Neural crest cell (in vitro differentiated cells): ENCODE data around the gene RHEBL1. TPM values are rescaled to one million over a fixed set of nuclear protein-coding genes. Genes with fewer than 3 reads are reported as not detected.

ENCODE experiments used
- DNase-seq: peaks from one replicate; pipeline ENCODE4 v3.0.0; 2021; ENCODE audit warnings: low read depth, mixed read lengths, low spot score
- H3K27ac Mint-ChIP-seq: one replicate; pipeline ENCODE4 v1.8.0; 2021; ENCODE audit warnings: mild to moderate bottlenecking, mixed read lengths; ENCODE audit not compliant: unreplicated experiment
- H3K27me3 Mint-ChIP-seq: 2 replicates; pipeline ENCODE4 v1.8.0; 2021; ENCODE audit warnings: low read depth, mild to moderate bottlenecking, mixed read lengths
- H3K36me3 Mint-ChIP-seq: 2 replicates; pipeline ENCODE4 v1.8.0; 2021; ENCODE audit warnings: low read depth, mild to moderate bottlenecking, mixed read lengths
- H3K4me1 Mint-ChIP-seq: 2 replicates; pipeline ENCODE4 v1.8.0; 2021; ENCODE audit warnings: mixed read lengths
- H3K4me3 Mint-ChIP-seq: one replicate; pipeline ENCODE4 v1.8.0; 2021; ENCODE audit warnings: mild to moderate bottlenecking, mixed read lengths
- H3K9me3 Mint-ChIP-seq: 2 replicates; pipeline ENCODE4 v1.8.0; 2021; ENCODE audit warnings: mixed read lengths
- CTCF ChIP-seq: fragments of 200-600 bp; sonication (generic); conservative IDR thresholded peaks from 2 replicates; pipeline ENCODE4 v1.5.0; 2021; ENCODE audit warnings: antibody characterized with exemption, mild to moderate bottlenecking
- total RNA-seq: library from RNA; stranded (reverse); gene quantifications from 2 replicates; pipeline ENCODE4 v1.2.1, GENCODE V29; 2021

RHEBL1 gene
- total RNA-seq, 1 donor from 2014 or later = 2.1 TPM

- peak overlapping the region; percentile 96 for H3K4me3 Mint-ChIP-seq
- no peaks in the 10 kb centered on the region for H3K9me3 Mint-ChIP-seq
- no peaks in the 10 kb centered on the region for H3K27me3 Mint-ChIP-seq
- no peak for TF ChIP-seq CTCF
- H3K36me3 Mint-ChIP-seq = no peaks in the 10 kb centered on the region
- no peak overlapping the region for H3K27ac Mint-ChIP-seq
- DNase-seq = no peak
- peaks cover 33% of the 10 kb centered on the region for H3K4me1 Mint-ChIP-seq
These were observed 39.2 kb upstream of the RHEBL1 start for GRCh38 chr12:49108958-49109404.

- Mint-ChIP-seq H3K4me1 (peaks cover 25% of the 10 kb centered on the region), H3K4me3 (peak overlapping the region; percentile 62), H3K27me3 (no peaks in the 10 kb centered on the region), H3K9me3 (no peaks in the 10 kb centered on the region), H3K27ac (peak overlapping the region; percentile 35), H3K36me3 (peaks cover 2% of the 10 kb centered on the region)
- no peak for DNase-seq
- no peak for TF ChIP-seq CTCF
These were observed 35.8 kb upstream of the RHEBL1 start for GRCh38 chr12:49105504-49106084.

GRCh38 chr12:49104822-49105221 is 35.0 kb upstream of the RHEBL1 start:
- TF ChIP-seq CTCF = no peak
- Mint-ChIP-seq H3K27me3 (no peaks in the 10 kb centered on the region), H3K4me3 (no peak overlapping the region), H3K4me1 (peaks cover 21% of the 10 kb centered on the region), H3K9me3 (no peaks in the 10 kb centered on the region), H3K27ac (peak overlapping the region; percentile 65), H3K36me3 (peaks cover 2% of the 10 kb centered on the region)
- no peak for DNase-seq

GRCh38 chr12:49100380-49100779 is 30.6 kb upstream of the RHEBL1 start:
- Mint-ChIP-seq H3K4me3 (no peak overlapping the region), H3K27me3 (peaks cover 6% of the 10 kb centered on the region), H3K4me1 (peaks cover 6% of the 10 kb centered on the region), H3K27ac (peak overlapping the region; percentile 75), H3K9me3 (no peaks in the 10 kb centered on the region), H3K36me3 (peaks cover 5% of the 10 kb centered on the region)
- DNase-seq = no peak
- TF ChIP-seq CTCF = no peak

- Mint-ChIP-seq H3K36me3 (peaks cover 5% of the 10 kb centered on the region), H3K9me3 (no peaks in the 10 kb centered on the region), H3K4me1 (peaks cover 17% of the 10 kb centered on the region), H3K27ac (no peak overlapping the region), H3K4me3 (no peak overlapping the region), H3K27me3 (peaks cover 20% of the 10 kb centered on the region)
- no peak for DNase-seq
- TF ChIP-seq CTCF = no peak
These were observed 28.9 kb upstream of the RHEBL1 start for GRCh38 chr12:49098703-49099102.
